Measurements from ENCODE around the gene KCND3. TPM values are rescaled to one million over a fixed set of nuclear protein-coding genes. Genes with fewer than 3 reads are reported as not detected.

Gene KCND3
- total and polyA plus RNA-seq, 2 experiments from 2014 or later = 0.10 to 0.18 TPM

- Mint-ChIP-seq H3K9me3 (no peaks in the 10 kb centered on the region), H3K4me3 (no peak overlapping the region), H3K36me3 (ENCODE audit: low read depth) (no peaks in the 10 kb centered on the region), H3K27me3 (ENCODE audit: insufficient read depth, low read depth, poor library complexity) (peaks cover 4% of the 10 kb centered on the region), H3K4me1 (peaks cover 10% of the 10 kb centered on the region; the same call in 2 of the 3 replicates), H3K27ac (no peak overlapping the region)
- Histone ChIP-seq H3F3A (replicated peaks; ENCODE audit: low read depth) (no peaks in the 10 kb centered on the region), H3K36me3 (ENCODE audit: insufficient read depth) (no peaks in the 10 kb centered on the region), H3K27me3 (ENCODE audit: insufficient read depth) (no peaks in the 10 kb centered on the region), H3K4me1 (ENCODE audit: insufficient read depth) (no peaks in the 10 kb centered on the region), H3K4me3 (no peak overlapping the region), H4K20me1 (replicated peaks; ENCODE audit: insufficient read depth) (no peaks in the 10 kb centered on the region), H3K27ac (ENCODE audit: low read depth) (no peak overlapping the region), H3K9me2 (ENCODE audit: insufficient read depth) (peaks cover 4% of the 10 kb centered on the region), H3K4me2 (no peak overlapping the region), H2AFZ (peak overlapping the region; percentile 18; the same call in 1 of the 2 replicates), H3K79me2 (replicated peaks; ENCODE audit: insufficient read depth) (no peaks in the 10 kb centered on the region)
- ATAC-seq = no peak
- DNase-seq (ENCODE audit: low spot score) = no peak
- TF ChIP-seq EZH2phosphoT487 (IDR thresholded peaks at IDR 0.05; ENCODE audit: unreplicated experiment) (no peak), JUNB (IDR thresholded peaks at IDR 0.05; ENCODE audit: unreplicated experiment) (no peak), CTCF (conservative IDR thresholded peaks at IDR 0.05; ENCODE audit: low read depth in 2 of 2) (no peak), ZNF331 (CRISPR knock-in tag; IDR thresholded peaks at IDR 0.05; ENCODE audit: low read depth) (no peak), NANOG (IDR thresholded peaks at IDR 0.05; ENCODE audit: borderline replicate concordance) (no peak), ZNF462 (CRISPR knock-in tag; IDR thresholded peaks at IDR 0.05) (no peak), REST (IDR thresholded peaks at IDR 0.05; ENCODE audit: unreplicated experiment) (no peak), POLR2AphosphoS5 (IDR thresholded peaks at IDR 0.05; ENCODE audit: low read depth) (no peak), ETS1 (IDR thresholded peaks at IDR 0.05) (no peak), STAT1 (IDR thresholded peaks at IDR 0.05; ENCODE audit: unreplicated experiment) (no peak), CREB1 (CRISPR knock-in tag; IDR thresholded peaks at IDR 0.05; ENCODE audit: low read depth) (no peak), EZH2 (IDR thresholded peaks at IDR 0.05; ENCODE audit: low read depth, unreplicated experiment) (no peak), ZNF114 (CRISPR knock-in tag; IDR thresholded peaks at IDR 0.05) (no peak)
Measured at GRCh38 chr1:111791776-111792175, 197.7 kb downstream of the KCND3 start.
